ENCODE results near the gene USP9X.
"Not testable (repeated sequence)": the region's sequence is repeated elsewhere in the genome, so short reads cannot be mapped to it uniquely, and the experiment has no call there.

The USP9X gene

GRCh38 chrX:41128955-41129354 is 43.7 kb downstream of the USP9X start:
- Histone ChIP-seq H3K4me3 (ENCODE audit: low read length) (no peak overlapping the region), H3K4me1 (ENCODE audit: insufficient read depth, low read length) (no peaks in the 10 kb centered on the region), H3K9me3 (ENCODE audit: insufficient read depth, low read depth, low read length) (no peaks in the 10 kb centered on the region), H3K36me3 (ENCODE audit: insufficient read depth, low read length) (peaks cover 79% of the 10 kb centered on the region), H3K27ac (ENCODE audit: low read depth, low read length) (no peak overlapping the region), H3K27me3 (ENCODE audit: insufficient read depth, low read length) (no peaks in the 10 kb centered on the region), H3K9ac (ENCODE audit: low read depth, low read length) (no peak overlapping the region)
- WGBS: 100% methylated on average over 2 of the region's 4 CpGs

GRCh38 chrX:41131766-41132165 is 46.5 kb downstream of the USP9X start:
- Histone ChIP-seq H3K9me3 (ENCODE audit: insufficient read depth, low read depth, low read length) (no peaks in the 10 kb centered on the region), H3K27ac (ENCODE audit: low read depth, low read length) (no peak overlapping the region), H3K4me1 (ENCODE audit: insufficient read depth, low read length) (no peaks in the 10 kb centered on the region), H3K4me3 (ENCODE audit: low read length) (no peak overlapping the region), H3K27me3 (ENCODE audit: insufficient read depth, low read length) (no peaks in the 10 kb centered on the region), H3K9ac (ENCODE audit: low read depth, low read length) (no peak overlapping the region), H3K36me3 (ENCODE audit: insufficient read depth, low read length) (peaks cover 83% of the 10 kb centered on the region)
- WGBS: 89% methylated on average over 1 of the region's 1 CpG

GRCh38 chrX:41133551-41133950 is 48.3 kb downstream of the USP9X start:
- no peak overlapping the region for H3K27ac ChIP-seq (ENCODE audit: low read depth, low read length)
- no peaks in the 10 kb centered on the region for H3K27me3 ChIP-seq (ENCODE audit: insufficient read depth, low read length)
- H3K36me3 ChIP-seq (ENCODE audit: insufficient read depth, low read length): peaks cover 84% of the 10 kb centered on the region
- WGBS: 95% methylated on average over 6 of the region's 6 CpGs
- no peaks in the 10 kb centered on the region for H3K9me3 ChIP-seq (ENCODE audit: insufficient read depth, low read depth, low read length)
- no peak overlapping the region for H3K4me3 ChIP-seq (ENCODE audit: low read length)
- no peak overlapping the region for H3K9ac ChIP-seq (ENCODE audit: low read depth, low read length)
- H3K4me1 ChIP-seq (ENCODE audit: insufficient read depth, low read length): no peaks in the 10 kb centered on the region

- Histone ChIP-seq H3K9ac (ENCODE audit: low read depth, low read length) (no peak overlapping the region), H3K9me3 (ENCODE audit: insufficient read depth, low read depth, low read length) (no peaks in the 10 kb centered on the region), H3K27ac (ENCODE audit: low read depth, low read length) (no peak overlapping the region), H3K4me3 (ENCODE audit: low read length) (no peak overlapping the region), H3K4me1 (ENCODE audit: insufficient read depth, low read length) (no peaks in the 10 kb centered on the region), H3K36me3 (ENCODE audit: insufficient read depth, low read length) (peaks cover 96% of the 10 kb centered on the region), H3K27me3 (ENCODE audit: insufficient read depth, low read length) (no peaks in the 10 kb centered on the region)
Measured at GRCh38 chrX:41137589-41137988, 52.3 kb downstream of the USP9X start.

GRCh38 chrX:41142130-41142910 is 57.1 kb downstream of the USP9X start:
- WGBS: 94% methylated on average over 4 of the region's 5 CpGs
- no peak overlapping the region for H3K9ac ChIP-seq (ENCODE audit: low read depth, low read length)
- no peak overlapping the region for H3K27ac ChIP-seq (ENCODE audit: low read depth, low read length)
- H3K4me3 ChIP-seq (ENCODE audit: low read length): no peak overlapping the region
- H3K9me3 ChIP-seq (ENCODE audit: insufficient read depth, low read depth, low read length): no peaks in the 10 kb centered on the region
- H3K36me3 ChIP-seq (ENCODE audit: insufficient read depth, low read length): peaks cover 99% of the 10 kb centered on the region
- no peaks in the 10 kb centered on the region for H3K4me1 ChIP-seq (ENCODE audit: insufficient read depth, low read length)
- no peaks in the 10 kb centered on the region for H3K27me3 ChIP-seq (ENCODE audit: insufficient read depth, low read length)

- H3K27ac ChIP-seq (ENCODE audit: low read depth, low read length): no peak overlapping the region
- peaks cover 98% of the 10 kb centered on the region for H3K36me3 ChIP-seq (ENCODE audit: insufficient read depth, low read length)
- WGBS: 100% methylated on average over 1 of the region's 2 CpGs
Measured at GRCh38 chrX:41144873-41145272, 59.6 kb downstream of the USP9X start.

GRCh38 chrX:41145920-41146608 is 60.8 kb downstream of the USP9X start:
- 100% methylated on average over 2 of the region's 2 CpGs for WGBS
- H3K4me1 ChIP-seq (ENCODE audit: insufficient read depth, low read length): no peaks in the 10 kb centered on the region
- H3K9ac ChIP-seq (ENCODE audit: low read depth, low read length): no peak overlapping the region
- H3K4me3 ChIP-seq (ENCODE audit: low read length): no peak overlapping the region
- no peaks in the 10 kb centered on the region for H3K9me3 ChIP-seq (ENCODE audit: insufficient read depth, low read depth, low read length)
- peaks cover 98% of the 10 kb centered on the region for H3K36me3 ChIP-seq (ENCODE audit: insufficient read depth, low read length)
- no peaks in the 10 kb centered on the region for H3K27me3 ChIP-seq (ENCODE audit: insufficient read depth, low read length)
- no peak overlapping the region for H3K27ac ChIP-seq (ENCODE audit: low read depth, low read length)

More at GRCh38 chrX:41144873-41145272, 59.6 kb downstream of the USP9X start:
- H3K4me1 ChIP-seq (ENCODE audit: insufficient read depth, low read length): no peaks in the 10 kb centered on the region
- H3K4me3 ChIP-seq (ENCODE audit: low read length): no peak overlapping the region
- H3K9me3 ChIP-seq (ENCODE audit: insufficient read depth, low read depth, low read length): no peaks in the 10 kb centered on the region
- H3K9ac ChIP-seq (ENCODE audit: low read depth, low read length): no peak overlapping the region
- H3K27me3 ChIP-seq (ENCODE audit: insufficient read depth, low read length): no peaks in the 10 kb centered on the region

- WGBS: 90% methylated on average over 4 of the region's 4 CpGs
- H3K36me3 ChIP-seq (ENCODE audit: insufficient read depth, low read length): peaks cover 98% of the 10 kb centered on the region
- no peak overlapping the region for H3K9ac ChIP-seq (ENCODE audit: low read depth, low read length)
- no peaks in the 10 kb centered on the region for H3K9me3 ChIP-seq (ENCODE audit: insufficient read depth, low read depth, low read length)
- H3K27me3 ChIP-seq (ENCODE audit: insufficient read depth, low read length): no peaks in the 10 kb centered on the region
- H3K27ac ChIP-seq (ENCODE audit: low read depth, low read length): no peak overlapping the region
- no peaks in the 10 kb centered on the region for H3K4me1 ChIP-seq (ENCODE audit: insufficient read depth, low read length)
- H3K4me3 ChIP-seq (ENCODE audit: low read length): no peak overlapping the region
Measured at GRCh38 chrX:41148553-41148952, 63.3 kb downstream of the USP9X start.

GRCh38 chrX:41150043-41150442 is 64.8 kb downstream of the USP9X start:
- no peak overlapping the region for H3K4me3 ChIP-seq (ENCODE audit: low read length)
- no peaks in the 10 kb centered on the region for H3K9me3 ChIP-seq (ENCODE audit: insufficient read depth, low read depth, low read length)
- H3K4me1 ChIP-seq (ENCODE audit: insufficient read depth, low read length): no peaks in the 10 kb centered on the region
- H3K27ac ChIP-seq (ENCODE audit: low read depth, low read length): no peak overlapping the region
- no peaks in the 10 kb centered on the region for H3K27me3 ChIP-seq (ENCODE audit: insufficient read depth, low read length)
- WGBS: 100% methylated on average over 1 of the region's 7 CpGs
- peaks cover 98% of the 10 kb centered on the region for H3K36me3 ChIP-seq (ENCODE audit: insufficient read depth, low read length)
- no peak overlapping the region for H3K9ac ChIP-seq (ENCODE audit: low read depth, low read length)

- H3K4me3 ChIP-seq (ENCODE audit: low read length); H3K4me1 ChIP-seq (ENCODE audit: insufficient read depth, low read length); H3K9me3 ChIP-seq (ENCODE audit: insufficient read depth, low read depth, low read length); H3K27me3 ChIP-seq (ENCODE audit: insufficient read depth, low read length); H3K27ac ChIP-seq (ENCODE audit: low read depth, low read length); H3K9ac ChIP-seq (ENCODE audit: low read depth, low read length): not testable (repeated sequence)
- H3K36me3 ChIP-seq (ENCODE audit: insufficient read depth, low read length): peaks cover 98% of the 10 kb centered on the region
- 96% methylated on average over 12 of the region's 12 CpGs for WGBS
Measured at GRCh38 chrX:41151726-41152125, 66.5 kb downstream of the USP9X start.

- no peak overlapping the region for H3K27ac ChIP-seq (ENCODE audit: low read depth, low read length)
- H3K36me3 ChIP-seq (ENCODE audit: insufficient read depth, low read length): peaks cover 98% of the 10 kb centered on the region
- no peaks in the 10 kb centered on the region for H3K9me3 ChIP-seq (ENCODE audit: insufficient read depth, low read depth, low read length)
- no peak overlapping the region for H3K9ac ChIP-seq (ENCODE audit: low read depth, low read length)
- 100% methylated on average over 3 of the region's 4 CpGs for WGBS
- no peaks in the 10 kb centered on the region for H3K4me1 ChIP-seq (ENCODE audit: insufficient read depth, low read length)
- H3K27me3 ChIP-seq (ENCODE audit: insufficient read depth, low read length): no peaks in the 10 kb centered on the region
- H3K4me3 ChIP-seq (ENCODE audit: low read length): no peak overlapping the region
Measured at GRCh38 chrX:41152221-41152620, 67.0 kb downstream of the USP9X start.

All from HUES64 (cell line).